Posterior vena cava (tissue), 2 donors: ENCODE data around the gene TNFRSF19. TPM values are rescaled to one million over a fixed set of nuclear protein-coding genes. Genes with fewer than 3 reads are reported as not detected.

Experiments
- DNase-seq: peaks from one replicate; pipeline ENCODE4 v3.0.0-alpha.2; 2020; ENCODE audit warnings: low spot score
- intact Hi-C, 2 donors: fragments of 100-400 bp; cut with DNase I; formaldehyde crosslinking; loops; one replicate each; pipeline versions ENCODE4 v1.14.1 to v1.14.2; 2022 to 2023
- total RNA-seq, 2 donors: library from RNA; stranded (reverse); fragmentation: NEBNext Ultra II Directional; extraction: Animal tissue kit (Norgen Biotek cat#: 25700); gene quantifications; one replicate each; pipeline ENCODE4 v1.2.1, GENCODE V29; 2021
- donor health status: DM: yes; HTN: yes; CAD: no.
- donor health status: DM: yes; HTN: yes; CAD: no.

The TNFRSF19 gene
- total RNA-seq, 2 donors from 2014 or later = 3.6 to 8.2 TPM

DNA sequence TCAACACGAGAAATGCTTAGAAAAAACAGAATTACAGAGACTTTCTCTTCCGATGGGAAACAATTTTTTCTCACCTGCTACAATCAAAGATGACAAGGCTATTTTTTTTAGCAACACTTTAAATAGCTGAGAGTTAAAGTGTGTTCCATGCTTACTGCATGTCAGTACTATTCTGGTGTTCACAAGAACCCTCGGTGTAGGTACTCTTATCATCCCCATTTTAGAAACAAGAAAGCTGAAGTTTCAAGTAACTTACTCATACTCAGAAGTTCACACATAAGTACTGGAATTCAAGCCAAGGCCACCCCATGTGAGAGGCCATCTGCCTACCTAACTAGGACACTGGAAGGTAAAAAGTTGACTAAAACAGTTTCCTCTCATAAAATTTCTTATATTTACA, 9.0 kb upstream of the TNFRSF19 start:
- intact Hi-C loops = no loop called here

DNA sequence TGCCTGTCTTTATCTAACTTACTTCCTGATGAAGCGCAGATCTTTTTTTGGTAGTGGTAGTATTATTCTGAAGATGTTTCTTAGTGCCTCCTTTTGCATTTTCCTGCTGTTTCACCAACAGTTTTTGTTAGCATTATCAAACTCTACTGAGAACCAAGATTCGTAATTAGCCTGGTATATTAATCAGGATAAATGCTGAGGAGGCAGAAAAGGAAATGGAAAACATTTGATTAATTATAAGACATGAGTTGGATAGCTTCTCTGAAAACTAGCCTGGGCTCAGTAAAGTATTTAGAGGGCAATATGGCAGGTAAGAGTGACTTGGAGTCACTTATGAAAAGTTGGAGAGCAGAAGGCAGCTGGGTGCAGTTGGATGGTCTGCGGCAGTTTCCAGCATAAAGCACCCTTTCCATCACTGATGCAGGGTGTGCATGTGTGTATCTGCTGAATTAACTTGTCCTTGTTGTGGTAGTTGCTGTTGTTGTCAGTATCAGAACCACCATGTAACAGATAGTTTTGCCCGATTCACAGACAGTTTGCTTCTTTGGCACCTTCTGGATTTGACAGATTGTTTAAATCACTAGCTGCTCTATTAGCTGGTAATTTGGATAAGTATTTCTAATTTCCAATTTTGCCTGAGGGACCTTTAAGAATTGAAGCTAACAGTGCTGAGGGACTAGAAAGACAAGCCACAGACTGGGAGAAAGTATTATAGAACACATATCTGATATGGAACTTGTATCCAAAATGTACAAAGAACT, 6.9 kb upstream of the TNFRSF19 start:
- no peak for DNase-seq
- intact Hi-C loops = no loop called here

More for the DNA sequence above, 9.0 kb upstream of the TNFRSF19 start:
- DNase-seq = no peak

DNA sequence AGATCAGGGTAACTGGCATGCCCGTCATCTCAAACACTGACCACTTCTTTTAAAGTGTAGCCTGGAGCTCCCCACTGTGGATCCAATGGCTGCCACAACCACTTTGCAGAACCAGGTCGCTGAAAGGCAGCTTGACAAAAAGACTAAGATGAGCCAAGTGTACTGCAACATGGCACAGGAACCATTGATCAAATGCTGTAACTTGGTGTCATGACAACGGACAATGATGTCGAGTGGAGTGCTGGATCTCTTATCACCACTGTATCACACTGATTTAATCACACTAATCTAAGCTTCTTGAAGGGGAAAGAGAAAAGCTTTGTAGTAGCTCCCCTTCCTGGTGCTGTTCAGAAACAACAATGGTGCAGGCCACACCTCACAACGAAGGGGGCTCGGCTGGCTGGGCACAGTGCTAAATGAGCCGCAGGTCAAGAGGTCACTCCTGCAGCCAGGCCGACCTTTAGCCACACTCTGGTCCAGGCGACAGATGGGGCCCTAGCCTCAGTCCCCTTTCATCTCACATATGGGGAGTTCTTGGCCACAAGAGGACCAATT, 2.2 kb upstream of the TNFRSF19 start:
- no peak for DNase-seq
- intact Hi-C loops = no loop called here

DNA sequence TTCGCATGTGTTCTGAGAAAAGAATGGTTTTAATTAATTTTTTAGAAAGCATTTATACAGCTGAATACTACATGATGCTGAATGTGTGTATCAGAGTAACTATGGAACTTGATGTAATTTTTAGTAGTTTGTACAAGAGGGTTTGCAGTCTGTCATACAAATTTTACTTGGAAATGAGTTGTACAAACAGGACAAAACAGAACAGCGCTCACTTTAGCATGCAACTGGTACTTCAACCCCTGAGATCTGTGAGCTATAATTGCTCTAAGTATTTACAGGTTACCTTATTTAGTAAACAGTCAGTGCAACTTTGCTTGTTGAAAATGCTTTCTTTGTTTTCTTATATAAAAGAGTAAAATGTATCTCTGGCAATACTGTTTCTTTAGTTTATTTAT, 706 bp downstream of the TNFRSF19 start:
- intact Hi-C loops = loop anchor here (10.0 kb wide), 2 partner anchors 304 to 314 kb away; partner anchors contain the start of gene MIPEP (in 1 of the 2)
- DNase-seq = no peak

DNA sequence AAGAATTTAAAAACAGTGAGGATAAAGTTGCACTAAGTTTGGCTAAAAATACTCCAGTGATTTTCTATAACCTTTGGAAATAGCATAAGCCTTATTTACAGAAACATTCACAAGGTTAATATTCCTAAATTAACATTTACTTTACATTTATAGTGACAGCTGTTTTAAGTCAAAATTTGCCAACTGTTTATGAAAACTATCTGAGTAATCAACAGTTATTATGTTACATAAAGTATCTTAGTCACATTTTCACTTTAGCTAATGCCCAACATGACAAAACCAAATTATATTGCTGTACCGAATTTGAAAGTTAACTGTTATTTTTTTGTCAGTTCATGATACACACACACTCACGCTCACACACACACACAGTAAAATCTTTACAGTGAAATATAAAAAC, 1.2 kb downstream of the TNFRSF19 start:
- DNase-seq = no peak
- intact Hi-C loops = loop anchor here (10.0 kb wide), 2 partner anchors 303 to 313 kb away; partner anchors contain the start of gene MIPEP (in 1 of the 2)

DNA sequence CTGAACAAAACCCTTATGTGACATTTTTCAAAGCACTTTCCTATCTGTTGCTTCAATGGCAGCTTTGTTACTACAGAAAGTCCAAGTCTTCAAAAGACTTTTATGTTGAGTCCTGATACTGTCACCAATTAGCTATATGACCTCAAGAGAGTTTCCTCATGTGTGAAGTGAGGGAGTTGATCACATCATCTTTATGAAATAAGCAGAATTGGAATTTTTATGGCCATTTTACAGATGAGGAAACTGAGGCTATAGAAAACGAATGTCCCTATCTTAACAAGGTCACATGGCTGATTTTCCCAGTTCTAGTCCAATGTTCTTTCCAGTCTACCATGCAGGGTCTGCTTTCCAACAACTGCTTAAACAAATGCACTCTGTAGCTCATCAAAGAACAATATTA, 2.6 kb downstream of the TNFRSF19 start:
- intact Hi-C loops = loop anchor here (10.0 kb wide), 2 partner anchors 302 to 312 kb away; partner anchors contain the start of gene MIPEP (in 1 of the 2)
- DNase-seq = no peak

DNA sequence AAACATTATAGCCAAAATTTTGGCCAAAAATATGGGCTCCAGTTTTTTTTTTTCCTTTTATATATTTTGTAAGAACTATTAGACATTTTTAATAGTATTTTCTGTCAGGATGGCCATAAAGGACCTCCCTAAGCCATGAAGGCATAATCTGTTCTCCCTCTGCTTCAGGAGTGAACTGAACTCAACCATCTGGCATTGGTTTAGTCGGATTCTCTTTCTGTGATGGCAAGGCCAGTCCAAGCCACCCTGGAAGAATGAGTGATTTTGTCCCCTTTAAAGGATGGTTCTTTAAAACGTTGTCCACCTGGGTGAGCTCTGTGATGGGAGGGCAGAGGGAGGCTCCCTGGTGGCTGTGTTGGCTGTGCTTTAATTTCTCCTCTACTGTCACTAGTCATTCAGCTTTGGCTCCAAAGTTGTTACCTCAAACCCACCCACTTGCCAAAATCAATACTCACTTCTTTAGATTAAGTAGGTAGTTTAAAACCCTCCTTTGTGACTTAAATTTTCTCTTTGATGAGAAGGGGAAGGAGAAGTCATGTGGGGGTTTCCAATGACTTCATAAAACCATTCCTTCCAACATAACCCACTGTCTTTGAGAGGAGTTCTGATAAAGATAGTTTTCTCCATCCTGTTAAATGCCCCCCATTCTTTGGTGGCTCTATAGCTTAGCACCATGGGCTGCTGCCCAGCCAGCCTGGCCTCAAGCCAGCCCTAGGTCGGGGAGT, 4.4 kb downstream of the TNFRSF19 start:
- DNase-seq = no peak
- intact Hi-C loops = loop anchor here (10.0 kb wide), 2 partner anchors 300 to 310 kb away; partner anchors contain the start of gene MIPEP (in 1 of the 2)

DNA sequence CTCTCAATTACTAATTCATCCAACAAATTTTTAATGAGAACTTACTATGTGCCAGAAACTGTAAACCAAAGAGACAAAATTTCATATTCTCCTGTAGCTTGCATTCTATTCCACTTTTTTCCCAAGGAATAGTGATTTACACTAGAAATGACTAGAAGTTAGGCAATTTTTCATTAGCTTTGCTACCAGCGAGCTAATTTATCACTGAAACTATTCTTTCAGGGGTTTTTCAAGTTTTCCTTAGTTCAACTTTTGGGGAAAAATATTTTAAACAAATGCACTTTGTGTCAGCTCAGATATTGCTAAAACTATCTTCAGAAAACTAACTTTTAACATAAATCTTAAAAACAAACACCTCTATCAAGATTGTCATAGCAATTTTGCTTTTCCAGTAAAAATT, 5.4 kb downstream of the TNFRSF19 start:
- DNase-seq = no peak
- intact Hi-C loops = loop anchor here (10.0 kb wide), 2 partner anchors 299 to 309 kb away; partner anchors contain the start of gene MIPEP (in 1 of the 2)

DNA sequence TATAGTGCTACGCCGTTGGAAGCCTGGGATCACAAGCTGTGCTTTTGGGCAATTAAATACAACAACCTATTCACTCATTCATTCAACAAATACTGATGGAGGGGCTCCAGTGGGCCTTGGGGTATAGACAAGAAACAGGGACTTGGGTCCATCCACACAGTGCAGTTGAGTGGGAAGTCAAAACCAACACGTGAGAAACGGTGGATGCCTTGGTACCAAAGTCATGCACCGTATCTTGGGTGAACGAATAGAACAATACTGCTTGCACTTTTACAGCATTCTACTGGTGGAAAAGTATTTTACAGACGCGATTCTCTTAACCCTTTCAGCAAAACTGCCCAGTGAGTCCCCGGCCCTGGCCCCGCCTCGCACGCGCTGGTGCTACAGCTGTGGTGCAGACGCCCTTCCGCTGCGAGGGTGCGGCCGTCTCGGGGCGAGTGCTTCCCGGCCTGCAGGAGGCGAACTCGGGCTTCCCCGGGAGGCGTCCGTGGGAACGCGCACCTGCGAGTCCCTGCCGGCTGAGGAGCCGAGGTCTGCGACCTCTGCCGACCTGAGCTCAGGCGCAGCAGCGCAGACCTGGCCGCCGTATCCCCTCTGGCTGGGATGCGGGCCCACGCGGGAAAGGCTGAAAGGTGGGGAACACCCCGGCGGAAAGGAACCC, 8.3 kb downstream of the TNFRSF19 start:
- DNase-seq = peak; percentile 95
- intact Hi-C loops = loop anchor here (10.0 kb wide), 2 partner anchors 296 to 306 kb away; partner anchors contain the start of gene MIPEP (in 1 of the 2)

DNA sequence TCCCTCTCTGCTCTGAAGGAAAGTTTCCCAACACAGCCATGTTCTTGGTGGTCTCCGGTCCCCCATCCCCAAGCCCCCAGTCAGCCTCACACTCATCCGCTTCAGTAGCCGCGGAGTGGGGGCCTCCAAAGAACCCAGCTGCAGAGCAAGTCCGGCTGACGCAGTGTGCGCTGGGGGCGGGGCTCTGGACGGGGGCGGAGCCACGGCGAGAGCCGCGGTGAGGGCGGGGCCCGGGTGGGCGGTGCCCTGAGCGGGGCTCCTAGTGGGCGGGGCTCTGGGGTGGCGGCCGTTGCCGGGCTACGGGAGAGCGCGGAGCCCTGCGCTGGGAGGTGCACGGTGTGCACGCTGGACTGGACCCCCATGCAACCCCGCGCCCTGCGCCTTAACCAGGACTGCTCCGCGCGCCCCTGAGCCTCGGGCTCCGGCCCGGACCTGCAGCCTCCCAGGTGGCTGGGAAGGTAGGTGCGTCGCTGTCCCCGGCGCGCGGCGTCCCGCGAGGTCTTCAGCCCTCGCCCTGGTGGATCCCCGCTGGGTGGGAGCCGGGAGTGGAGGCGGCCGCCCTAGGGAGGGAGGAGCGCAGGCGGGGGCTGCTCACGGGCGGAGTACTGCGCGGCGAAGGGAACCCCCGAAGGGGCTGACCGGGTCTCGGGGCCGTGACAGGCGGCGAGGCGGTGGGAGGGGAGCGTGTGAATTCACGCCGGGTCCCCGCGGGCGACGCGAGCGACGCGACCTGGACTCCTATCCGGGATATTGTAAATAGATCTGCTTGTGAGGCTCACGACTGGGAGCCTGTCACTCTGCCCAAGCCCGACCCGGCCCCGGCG, 9.1 kb downstream of the TNFRSF19 start:
- intact Hi-C loops = loop anchor here (10.0 kb wide), 2 partner anchors 296 to 306 kb away; partner anchors contain the start of gene MIPEP (in 1 of the 2)

DNA sequence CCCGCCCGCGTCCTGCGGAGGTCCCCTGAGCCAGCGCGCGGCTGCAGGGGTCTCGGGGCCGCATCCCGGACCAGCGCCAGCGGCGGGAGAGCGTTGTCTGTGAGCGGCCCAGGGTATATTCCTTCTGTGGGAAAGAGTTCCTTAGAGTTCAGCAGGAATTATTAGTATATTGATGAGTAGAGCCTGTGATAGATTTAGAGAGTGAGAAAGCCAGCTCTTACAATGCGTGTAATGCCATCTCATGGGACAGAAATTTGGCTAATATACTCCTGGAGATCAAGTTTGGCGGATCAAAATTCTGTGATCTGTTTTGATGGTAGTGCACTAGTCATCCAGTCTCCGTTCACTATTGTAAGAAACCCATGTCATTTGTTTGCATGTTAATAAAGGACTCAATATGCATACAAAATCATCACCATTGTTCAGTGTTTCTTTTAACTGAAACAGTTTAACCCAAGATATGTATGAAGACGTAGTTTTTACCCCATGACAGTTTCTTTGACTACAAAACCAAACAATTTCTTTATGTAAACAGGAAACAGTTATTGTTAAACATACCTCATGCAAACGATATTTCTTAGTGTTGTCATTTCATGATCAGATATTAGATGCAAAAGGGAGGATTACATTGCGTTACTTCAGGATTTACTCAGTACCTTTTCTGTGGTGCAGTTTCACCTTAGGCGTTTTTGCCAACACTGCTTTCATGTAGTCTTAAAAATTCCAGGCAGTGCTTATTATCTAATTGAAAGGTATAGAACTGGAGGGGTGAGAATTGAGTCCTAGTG, 9.9 kb downstream of the TNFRSF19 start:
- DNase-seq = no peak
- intact Hi-C loops = loop anchor here (10.0 kb wide), 2 partner anchors 295 to 305 kb away; partner anchors contain the start of gene MIPEP (in 1 of the 2)

More for the DNA sequence above, 9.1 kb downstream of the TNFRSF19 start:
- peak; percentile 98 for DNase-seq

DNA sequence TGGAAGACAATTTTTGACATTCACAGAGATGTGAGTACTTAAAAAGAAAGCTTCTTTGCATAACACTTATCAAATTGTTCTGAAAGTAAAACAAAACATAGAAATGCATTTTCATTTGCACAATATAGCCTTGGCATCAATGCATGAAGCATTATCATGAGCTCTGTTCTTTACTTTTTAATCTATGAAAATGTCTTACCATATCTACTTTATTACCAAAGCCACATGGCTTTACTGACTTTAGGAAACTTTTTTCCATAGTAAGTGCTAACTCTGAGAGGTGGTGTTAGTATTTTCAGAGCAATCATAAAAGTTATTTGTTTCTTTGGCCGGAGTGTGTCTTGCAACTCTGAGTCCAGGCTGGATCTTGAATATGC, 10.5 kb downstream of the TNFRSF19 start:
- no peak for DNase-seq
- intact Hi-C loops = no loop called here

DNA sequence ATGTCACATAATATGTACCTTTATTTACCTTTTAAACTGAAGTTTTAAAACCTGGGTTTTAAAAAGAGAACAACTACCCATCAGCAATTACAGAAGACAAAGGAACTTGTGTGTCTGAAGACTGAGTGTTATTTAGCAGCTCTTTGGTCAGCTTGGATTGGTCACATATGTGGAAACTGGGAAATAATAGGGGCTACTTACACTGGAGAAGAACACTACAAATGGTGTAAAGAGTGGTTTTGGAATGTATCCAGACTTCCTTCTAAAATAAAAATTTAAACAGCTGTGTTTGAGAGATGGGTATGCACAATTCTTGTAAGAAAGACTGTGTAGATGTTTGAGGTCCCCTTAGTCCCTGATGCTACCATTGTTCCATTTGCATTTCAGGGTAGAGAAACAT, 13.3 kb downstream of the TNFRSF19 start:
- intact Hi-C loops = no loop called here
- DNase-seq = no peak

DNA sequence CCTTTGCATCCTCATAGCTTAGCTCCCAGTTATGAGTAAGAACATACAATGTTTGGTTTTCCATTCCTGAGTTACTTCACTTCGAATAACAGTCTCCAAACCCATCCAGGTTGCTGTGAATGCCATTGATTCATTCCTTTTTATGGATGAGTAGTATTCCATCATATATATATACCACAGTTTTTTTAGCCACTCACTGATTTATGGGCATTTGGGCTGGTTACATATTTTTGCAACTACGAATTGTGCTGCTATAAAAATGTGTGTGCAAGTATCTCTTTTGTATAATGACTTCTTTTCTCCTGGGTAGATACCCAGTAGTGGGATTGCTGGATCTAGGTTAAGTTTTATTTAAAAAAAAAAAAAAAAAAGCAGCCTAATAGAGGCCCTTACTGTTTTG, 14.1 kb downstream of the TNFRSF19 start:
- DNase-seq = no peak
- intact Hi-C loops = no loop called here

DNA sequence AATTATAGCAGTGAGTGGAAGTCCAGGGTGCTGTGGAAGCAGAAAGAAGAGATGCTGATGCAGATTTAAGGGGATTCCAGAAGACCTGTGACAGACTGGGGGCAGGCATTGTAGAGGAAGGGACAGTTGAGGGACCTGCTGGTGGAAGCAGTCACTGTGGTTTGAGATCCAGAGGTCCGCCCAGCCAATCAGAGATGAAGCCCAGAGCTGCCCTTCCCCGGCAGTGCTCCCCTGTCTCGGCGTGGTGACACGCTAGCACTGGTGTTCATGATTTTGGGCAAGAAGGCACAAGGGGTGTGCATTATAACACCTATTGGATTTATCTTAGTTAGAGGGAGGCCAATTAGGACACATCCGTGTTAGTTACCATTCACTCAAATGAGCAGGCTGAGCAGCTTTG, 16.1 kb downstream of the TNFRSF19 start:
- intact Hi-C loops = no loop called here
- no peak for DNase-seq

DNA sequence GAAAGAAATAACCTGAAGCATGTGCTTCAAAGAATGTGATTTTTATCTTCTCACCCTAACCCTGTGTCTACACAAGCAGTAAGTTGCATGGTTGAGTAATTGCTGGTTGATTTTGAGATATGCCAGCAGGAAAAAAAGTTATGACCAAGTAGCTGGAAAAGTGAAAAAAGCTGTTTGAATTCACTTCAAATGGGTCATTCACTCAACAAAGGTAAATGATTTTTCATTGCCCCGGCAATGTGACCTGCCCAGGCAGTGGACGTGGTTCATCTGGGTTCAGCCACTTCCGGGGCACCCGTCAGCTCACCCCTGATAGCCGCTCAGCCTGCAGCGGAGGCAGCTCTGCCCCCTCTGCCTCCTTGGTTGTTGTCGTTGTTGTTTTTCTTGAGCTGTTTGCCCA, 18.5 kb downstream of the TNFRSF19 start:
- DNase-seq = no peak
- intact Hi-C loops = no loop called here

DNA sequence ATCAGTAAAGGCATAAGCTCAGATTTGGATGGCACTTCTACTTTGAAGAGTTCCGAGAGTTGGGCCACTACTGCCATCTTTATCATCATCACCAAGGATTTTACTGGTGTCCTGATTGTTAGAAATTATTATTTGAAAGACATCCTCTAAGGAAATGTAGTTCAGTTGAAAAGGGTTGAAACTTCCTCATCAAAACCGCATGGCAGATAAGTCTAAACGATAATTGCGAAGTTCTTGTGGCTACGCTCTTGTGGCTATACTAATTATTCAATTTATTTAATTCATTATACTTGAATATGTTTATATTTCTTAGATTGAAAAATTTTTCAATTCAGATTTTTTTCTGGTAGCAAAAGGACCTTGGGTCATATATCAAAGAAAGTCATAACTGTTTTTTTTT, 22.4 kb downstream of the TNFRSF19 start:
- intact Hi-C loops = no loop called here
- no peak for DNase-seq

DNA sequence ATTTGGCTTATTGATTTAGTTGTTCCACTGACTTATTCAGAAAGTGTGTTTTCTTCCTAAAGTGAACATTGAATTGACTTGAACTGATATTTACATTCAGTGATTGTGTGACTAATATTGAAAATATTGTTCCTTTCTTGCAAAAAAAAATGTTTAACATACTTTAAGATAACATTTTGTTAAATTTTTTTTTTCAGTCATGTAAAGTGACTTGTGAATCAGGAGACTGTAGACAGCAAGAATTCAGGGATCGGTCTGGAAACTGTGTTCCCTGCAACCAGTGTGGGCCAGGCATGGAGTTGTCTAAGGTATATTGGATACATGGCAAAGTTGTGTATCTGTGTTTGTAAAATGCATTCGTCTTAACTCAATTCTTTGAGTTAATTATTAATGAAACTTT, 22.9 kb downstream of the TNFRSF19 start:
- no peak for DNase-seq
- intact Hi-C loops = no loop called here
